Right cardiac atrium (tissue), 5 donors: ENCODE data around the gene PACS1. TPM values are rescaled to one million over a fixed set of nuclear protein-coding genes. Genes with fewer than 3 reads are reported as not detected.

Source experiments
- ATAC-seq, 2 donors: fragments of 200-7000 bp; cut with Tn5 transposase; one replicate each; pipeline versions ENCODE4 v1.8.0 to v1.9.1; 2020; ENCODE audit warnings: moderate library complexity in 2 of 2, mild to moderate bottlenecking in 1 of 2
- DNase-seq, 3 donors: peaks; one replicate each; pipeline ENCODE4 v3.0.0-alpha.2; 2020
- H3K27ac ChIP-seq: one replicate; pipeline ENCODE4 v1.5.1; 2013; ENCODE audit warnings: mild to moderate bottlenecking, low read length, control low read depth, moderate library complexity
- H3K27me3 ChIP-seq: one replicate; pipeline ENCODE4 v1.6.1; 2013; ENCODE audit not compliant: control insufficient read depth, insufficient read depth
- H3K4me1 ChIP-seq: one replicate; pipeline ENCODE4 v1.6.1; 2013; ENCODE audit warnings: low read length; ENCODE audit not compliant: control insufficient read depth, insufficient read depth
- H3K4me3 ChIP-seq: one replicate; pipeline ENCODE4 v1.5.1; 2013; ENCODE audit warnings: low read length, control low read depth
- H3K9me3 ChIP-seq: one replicate; pipeline ENCODE4 v1.6.1; 2013; ENCODE audit warnings: low read length; ENCODE audit not compliant: control insufficient read depth
- WGBS: extraction: QIAGEN DNeasy Blood & Tissue Kit; methylation state at CpG from one replicate; pipeline ENCODE4 v1.1.7; 2013; 5-methylcytosine and 5-hydroxymethylcytosine counted together
- intact Hi-C, 4 donors: fragments of 100-400 bp; cut with DNase I; formaldehyde crosslinking; loops; one replicate each; pipeline versions ENCODE4 v1.11.0 to v1.14.0; 2022 to 2023
- polyA plus RNA-seq: library from polyadenylated mRNA; stranded (reverse); fragments of 200-250 nt; gene quantifications from one replicate; pipeline ENCODE4 v1.2.3, GENCODE V29; 2013
- total RNA-seq, 4 donors: library from RNA; stranded (reverse); fragmentation: NEBNext Ultra II Directional; extraction: Animal tissue kit (Norgen Biotek cat#: 25700); gene quantifications; one replicate each; pipeline ENCODE4 v1.2.1, GENCODE V29; 2021
- donor health status: healthy with polysubstance abuse.
- donor health status: DM: no; HTN: yes; CAD: no.
- donor health status: DM: no; HTN: no; CAD: no.
- donor health status: DM: no; HTN: yes; CAD: no; lungs with severe emphysema.
- donor health status: DM: yes; HTN: yes; CAD: no.

PACS1 gene
- total and polyA plus RNA-seq, 5 donors = 30.9 to 82.5 (median 52.0) TPM

DNA sequence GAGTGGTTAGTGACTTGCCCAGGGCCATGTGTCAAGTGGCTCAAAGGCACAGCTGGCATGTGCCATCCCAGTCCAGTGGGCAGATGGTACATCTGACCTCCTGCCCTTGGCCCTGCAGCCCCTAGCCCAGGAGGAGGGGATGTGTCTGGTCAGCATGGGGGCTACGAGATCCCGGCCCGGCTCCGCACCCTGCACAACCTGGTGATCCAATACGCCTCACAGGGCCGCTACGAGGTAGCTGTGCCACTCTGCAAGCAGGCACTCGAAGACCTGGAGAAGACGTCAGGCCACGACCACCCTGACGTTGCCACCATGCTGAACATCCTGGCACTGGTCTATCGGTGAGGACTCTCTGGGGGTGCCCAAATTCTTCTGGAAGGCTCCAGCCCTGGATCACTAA is 192.6 kb downstream of the PACS1 start:
- Histone ChIP-seq H3K4me1 (peaks cover 5% of the 10 kb centered on the region), H3K9me3 (no peaks in the 10 kb centered on the region), H3K27me3 (no peaks in the 10 kb centered on the region), H3K27ac (no peak overlapping the region), H3K4me3 (no peak overlapping the region)
- DNase-seq (peak in 1 of 3 donors; percentile 47), ATAC-seq (no peak)
- 94% methylated on average over 12 of the region's 12 CpGs for WGBS
- intact Hi-C loops = no loop called here

GRCh38 chr11:66263231-66263630 is 193.2 kb downstream of the PACS1 start:
- Histone ChIP-seq H3K4me1 (peaks cover 5% of the 10 kb centered on the region), H3K9me3 (no peaks in the 10 kb centered on the region), H3K27me3 (no peaks in the 10 kb centered on the region), H3K27ac (no peak overlapping the region), H3K4me3 (no peak overlapping the region)
- WGBS = 93% methylated on average over 4 of the region's 4 CpGs
- ATAC-seq (no peak), DNase-seq (peak in 1 of 3 donors; percentile 43)
- intact Hi-C loops = no loop called here

DNA sequence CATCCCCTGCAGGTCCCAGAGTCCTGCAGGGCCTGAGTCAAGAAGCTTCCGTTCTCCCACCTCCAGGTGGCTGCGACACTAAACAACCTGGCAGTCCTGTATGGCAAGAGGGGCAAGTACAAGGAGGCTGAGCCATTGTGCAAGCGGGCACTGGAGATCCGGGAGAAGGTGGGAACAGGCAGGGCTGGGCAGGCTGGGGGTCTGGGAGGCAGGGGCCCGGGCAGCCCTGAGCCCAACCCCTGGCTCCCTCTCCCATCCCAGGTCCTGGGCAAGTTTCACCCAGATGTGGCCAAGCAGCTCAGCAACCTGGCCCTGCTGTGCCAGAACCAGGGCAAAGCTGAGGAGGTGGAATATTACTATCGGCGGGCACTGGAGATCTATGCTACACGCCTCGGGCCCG is 193.7 kb downstream of the PACS1 start:
- Histone ChIP-seq H3K27ac (no peak overlapping the region), H3K4me1 (peaks cover 5% of the 10 kb centered on the region), H3K9me3 (no peaks in the 10 kb centered on the region), H3K27me3 (no peaks in the 10 kb centered on the region), H3K4me3 (no peak overlapping the region)
- intact Hi-C loops = no loop called here
- DNase-seq = no peak
- ATAC-seq = no peak
- 95% methylated on average over 10 of the region's 10 CpGs for WGBS

DNA sequence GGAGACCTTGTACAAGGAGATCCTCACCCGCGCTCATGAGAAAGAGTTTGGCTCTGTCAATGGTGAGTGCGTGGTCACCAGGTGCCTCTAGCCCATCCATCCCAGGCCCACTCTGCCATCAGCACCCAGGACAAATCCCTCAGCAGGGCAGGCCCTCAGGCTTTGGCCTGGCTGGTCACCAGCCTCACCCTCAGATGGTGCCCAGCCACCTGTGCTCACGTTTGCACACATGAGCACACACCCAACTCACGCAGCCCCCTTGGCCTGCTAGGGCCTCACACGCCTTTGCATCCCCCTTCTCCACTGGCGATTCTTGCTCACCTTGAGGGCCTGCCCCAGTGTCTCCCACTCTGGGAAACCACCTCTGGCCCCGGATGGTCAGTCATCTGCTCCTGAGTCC is 194.3 kb downstream of the PACS1 start:
- Histone ChIP-seq H3K4me3 (no peak overlapping the region), H3K9me3 (no peaks in the 10 kb centered on the region), H3K27ac (no peak overlapping the region), H3K27me3 (no peaks in the 10 kb centered on the region), H3K4me1 (peaks cover 5% of the 10 kb centered on the region)
- ATAC-seq = no peak
- intact Hi-C loops = no loop called here
- no peak for DNase-seq
- WGBS = 92% methylated on average over 8 of the region's 8 CpGs

GRCh38 chr11:66264914-66265313 is 194.8 kb downstream of the PACS1 start:
- 71% methylated on average over 12 of the region's 12 CpGs for WGBS
- no peaks in the 10 kb centered on the region for H3K27me3 ChIP-seq
- H3K9me3 ChIP-seq = no peaks in the 10 kb centered on the region
- peaks cover 5% of the 10 kb centered on the region for H3K4me1 ChIP-seq
- intact Hi-C loops = no loop called here
- no peak overlapping the region for H3K4me3 ChIP-seq
- DNase-seq = no peak
- ATAC-seq = no peak
- H3K27ac ChIP-seq = no peak overlapping the region

GRCh38 chr11:66265531-66266377 is 195.7 kb downstream of the PACS1 start:
- 94% methylated on average over 26 of the region's 26 CpGs for WGBS
- peak in 2 of 3 donors; percentile 60 to 66 for DNase-seq
- no peaks in the 10 kb centered on the region for H3K27me3 ChIP-seq
- no peaks in the 10 kb centered on the region for H3K9me3 ChIP-seq
- intact Hi-C loops = no loop called here
- peaks cover 6% of the 10 kb centered on the region for H3K4me1 ChIP-seq
- H3K4me3 ChIP-seq = no peak overlapping the region
- H3K27ac ChIP-seq = no peak overlapping the region
- no peak for ATAC-seq

GRCh38 chr11:66266378-66267038 is 196.4 kb downstream of the PACS1 start:
- intact Hi-C loops = no loop called here
- no peaks in the 10 kb centered on the region for H3K9me3 ChIP-seq
- ATAC-seq = no peak
- WGBS = 81% methylated on average over 20 of the region's 20 CpGs
- peak overlapping the region; percentile 45 for H3K27ac ChIP-seq
- peaks cover 6% of the 10 kb centered on the region for H3K4me1 ChIP-seq
- no peak overlapping the region for H3K4me3 ChIP-seq
- H3K27me3 ChIP-seq = no peaks in the 10 kb centered on the region
- DNase-seq = peak in 2 of 3 donors; percentile 70 to 72

- ATAC-seq = peak in 1 of 2 donors; percentile 0
- intact Hi-C loops = no loop called here
- no peaks in the 10 kb centered on the region for H3K27me3 ChIP-seq
- H3K4me3 ChIP-seq = peak overlapping the region; percentile 59
- peaks cover 6% of the 10 kb centered on the region for H3K4me1 ChIP-seq
- peak overlapping the region; percentile 69 for H3K27ac ChIP-seq
- 10% methylated on average over 13 of the region's 13 CpGs for WGBS
- DNase-seq = no peak
- no peaks in the 10 kb centered on the region for H3K9me3 ChIP-seq
Measured at GRCh38 chr11:66267039-66267378, 196.9 kb downstream of the PACS1 start.

DNA sequence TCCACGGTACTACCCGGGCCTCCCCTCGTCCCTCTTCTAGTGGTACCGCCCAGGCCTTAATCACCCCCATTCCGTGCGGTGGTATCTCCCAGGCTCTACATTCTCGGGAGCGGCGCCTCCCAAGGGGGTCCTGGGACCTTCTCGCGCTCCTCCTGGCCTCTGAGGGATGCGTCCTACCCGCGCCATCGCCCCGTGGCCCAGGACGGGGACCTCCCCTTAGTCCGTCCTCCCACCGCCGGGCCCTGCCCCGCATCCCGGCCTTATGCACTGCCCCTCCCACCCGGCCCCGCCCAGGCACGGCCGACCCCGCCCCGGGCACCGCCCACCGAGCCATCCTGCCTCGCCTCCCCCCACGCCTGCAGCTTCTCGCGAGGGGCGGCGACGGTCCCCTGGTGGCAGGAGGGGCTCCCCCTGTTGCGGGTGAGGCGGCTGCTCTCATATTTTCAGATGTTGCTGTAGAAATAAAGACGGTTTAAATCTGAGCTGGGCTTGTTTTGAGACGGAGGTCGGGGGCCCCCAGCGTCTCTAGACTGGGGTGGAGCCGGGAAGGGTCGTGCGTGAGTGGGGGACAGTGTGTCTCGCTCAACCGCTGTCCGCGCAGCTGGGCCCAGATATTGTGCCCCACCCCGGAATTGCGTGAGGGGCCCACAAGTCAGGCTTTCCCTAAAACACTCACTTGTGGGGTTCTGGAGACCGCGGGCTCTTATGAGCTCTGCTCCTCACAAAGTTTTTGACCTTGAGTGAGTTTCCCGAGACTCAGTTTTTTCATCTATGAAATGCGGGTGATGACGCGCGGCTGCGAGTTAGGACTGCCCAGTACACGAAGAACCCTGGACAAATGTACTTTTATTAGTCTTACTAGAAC is 197.5 kb downstream of the PACS1 start:
- Histone ChIP-seq H3K4me3 (peak overlapping the region; percentile 59), H3K27me3 (no peaks in the 10 kb centered on the region), H3K4me1 (peaks cover 6% of the 10 kb centered on the region), H3K27ac (peak overlapping the region; percentile 94), H3K9me3 (no peaks in the 10 kb centered on the region)
- intact Hi-C loops = no loop called here
- WGBS = under 1% methylated on average over 61 of the region's 61 CpGs
- DNase-seq (peak; percentile 93 to 97 (median 96)), ATAC-seq (peak; percentile 89 to 91)

- Histone ChIP-seq H3K27ac (peak within 1 kb of the TSS; percentile 98), H3K27me3 (no peaks in the 10 kb centered on the region), H3K4me1 (peaks cover 6% of the 10 kb centered on the region), H3K9me3 (no peaks in the 10 kb centered on the region), H3K4me3 (peak within 1 kb of the TSS; percentile 96)
- under 1% methylated on average over 64 of the region's 64 CpGs for WGBS
- intact Hi-C loops = no loop called here
- ATAC-seq (peak; percentile 93 to 94), DNase-seq (peak; percentile 100)
Measured at GRCh38 chr11:66268244-66268951, 198.3 kb downstream of the PACS1 start, which contains the start of gene RAB1B. RAB1B (plus strand) TSS chr11:66268639; CDS start chr11:66268680, 41 bp downstream.
